ENCODE data around the gene LIMK2. TPM values are rescaled to one million over a fixed set of nuclear protein-coding genes. Genes with fewer than 3 reads are reported as not detected.
A peak's percentile ranks its signal among the peaks of the same experiment; 100 is the strongest.

Gene LIMK2
- total and polyA plus RNA-seq, 10 of the 15 experiments (the other 5 are each of a cell fraction or from before 2014, with no cell fraction given) = 2.9 to 40.4 (median 26.7) TPM

DNA sequence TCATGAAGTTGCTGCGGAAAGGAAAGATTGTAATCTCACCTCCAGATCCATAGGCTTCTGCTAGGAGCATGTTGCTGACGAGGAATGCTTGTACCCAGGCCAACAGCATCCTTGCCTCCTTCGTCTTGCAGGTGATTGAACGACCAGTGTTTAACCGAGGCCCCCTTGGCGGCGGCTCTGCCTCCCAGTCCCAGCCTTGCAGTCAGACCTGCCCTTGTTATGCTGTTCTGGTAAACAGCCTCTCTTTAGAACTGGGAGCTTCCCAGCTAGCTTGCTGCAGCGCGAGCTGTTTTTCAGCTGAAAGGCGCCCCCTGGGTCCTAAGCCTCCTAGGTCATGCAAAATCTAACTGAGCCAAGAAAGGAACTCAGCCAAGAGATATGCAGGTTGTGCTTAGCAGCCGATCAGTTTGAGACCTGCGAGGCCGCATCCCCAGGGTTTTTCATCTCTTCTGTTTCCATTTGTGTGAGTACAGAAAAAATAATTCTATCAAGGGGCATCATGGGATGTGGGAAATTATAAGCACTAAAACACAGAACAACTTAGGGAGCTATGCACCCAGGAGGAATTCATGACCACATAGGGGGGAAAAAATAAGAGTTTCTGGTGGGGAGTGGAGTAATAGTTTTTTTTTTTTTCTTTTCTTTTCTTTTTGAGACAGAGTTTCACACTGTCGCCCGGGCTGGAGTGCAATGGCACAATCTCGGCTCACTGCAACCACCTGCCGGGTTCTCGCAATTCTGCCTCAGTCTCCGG is 80.3 kb downstream of the LIMK2 start, which contains the start of gene PIK3IP1 (continued):
- TF ChIP-seq, protein P1, sequence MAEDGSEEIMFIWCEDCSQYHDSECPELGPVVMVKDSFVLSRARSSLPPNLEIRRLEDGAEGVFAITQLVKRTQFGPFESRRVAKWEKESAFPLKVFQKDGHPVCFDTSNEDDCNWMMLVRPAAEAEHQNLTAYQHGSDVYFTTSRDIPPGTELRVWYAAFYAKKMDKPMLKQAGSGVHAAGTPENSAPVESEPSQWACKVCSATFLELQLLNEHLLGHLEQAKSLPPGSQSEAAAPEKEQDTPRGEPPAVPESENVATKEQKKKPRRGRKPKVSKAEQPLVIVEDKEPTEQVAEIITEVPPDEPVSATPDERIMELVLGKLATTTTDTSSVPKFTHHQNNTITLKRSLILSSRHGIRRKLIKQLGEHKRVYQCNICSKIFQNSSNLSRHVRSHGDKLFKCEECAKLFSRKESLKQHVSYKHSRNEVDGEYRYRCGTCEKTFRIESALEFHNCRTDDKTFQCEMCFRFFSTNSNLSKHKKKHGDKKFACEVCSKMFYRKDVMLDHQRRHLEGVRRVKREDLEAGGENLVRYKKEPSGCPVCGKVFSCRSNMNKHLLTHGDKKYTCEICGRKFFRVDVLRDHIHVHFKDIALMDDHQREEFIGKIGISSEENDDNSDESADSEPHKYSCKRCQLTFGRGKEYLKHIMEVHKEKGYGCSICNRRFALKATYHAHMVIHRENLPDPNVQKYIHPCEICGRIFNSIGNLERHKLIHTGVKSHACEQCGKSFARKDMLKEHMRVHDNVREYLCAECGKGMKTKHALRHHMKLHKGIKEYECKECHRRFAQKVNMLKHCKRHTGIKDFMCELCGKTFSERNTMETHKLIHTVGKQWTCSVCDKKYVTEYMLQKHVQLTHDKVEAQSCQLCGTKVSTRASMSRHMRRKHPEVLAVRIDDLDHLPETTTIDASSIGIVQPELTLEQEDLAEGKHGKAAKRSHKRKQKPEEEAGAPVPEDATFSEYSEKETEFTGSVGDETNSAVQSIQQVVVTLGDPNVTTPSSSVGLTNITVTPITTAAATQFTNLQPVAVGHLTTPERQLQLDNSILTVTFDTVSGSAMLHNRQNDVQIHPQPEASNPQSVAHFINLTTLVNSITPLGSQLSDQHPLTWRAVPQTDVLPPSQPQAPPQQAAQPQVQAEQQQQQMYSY (CRISPR knock-in tag; IDR thresholded peaks at IDR 0.05) = no peak

DNA sequence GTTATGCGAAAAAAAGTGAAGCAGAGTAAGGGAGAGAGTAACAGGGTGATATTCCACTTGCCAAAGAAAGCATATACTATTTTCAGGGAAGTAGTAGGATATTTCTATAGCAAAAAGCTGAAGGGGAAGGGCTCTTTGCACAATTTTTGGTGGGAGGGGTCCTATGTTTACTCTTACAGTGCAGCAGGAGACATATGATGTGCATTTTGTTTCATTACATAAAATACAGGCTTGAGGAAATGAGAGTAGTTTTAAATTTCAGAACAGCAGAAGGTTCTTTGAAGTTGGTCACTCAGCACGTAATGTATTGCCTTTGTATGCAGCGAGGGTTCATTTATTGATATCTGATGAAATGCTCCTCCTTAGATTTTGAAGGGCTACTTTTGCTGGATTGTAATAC is 83.3 kb downstream of the LIMK2 start:
- H2AFZ ChIP-seq (ENCODE audit: control insufficient read depth, low read depth, low read length) = no peak overlapping the region
- no peak overlapping the region for H3K9ac ChIP-seq (ENCODE audit: control insufficient read depth, insufficient read depth, low read length)
- H4K20me1 ChIP-seq (ENCODE audit: control insufficient read depth, insufficient read depth) = no peaks in the 10 kb centered on the region
- H3K4me1 ChIP-seq (ENCODE audit: control insufficient read depth, insufficient read depth, low read length) = peaks cover 4% of the 10 kb centered on the region
- no peak overlapping the region for H3K4me3 ChIP-seq
- BruUV-seq (replicated peaks) = no TSS peak
- H3K9me3 ChIP-seq (replicated peaks; ENCODE audit: control insufficient read depth, insufficient read depth, low read length) = no peaks in the 10 kb centered on the region
- H3K4me2 ChIP-seq (ENCODE audit: control insufficient read depth, insufficient read depth) = peak overlapping the region; percentile 23; the same call in 1 of the 2 replicates
- ChIA-PET RAD21 (ENCODE audit: unreplicated experiment) (interaction anchor here (1.7 kb wide), 1 partner anchor 22 kb away, joined by 5 read pairs; no protein-coding TSS in a partner anchor), POLR2A (no interaction called here), SMC1A (ENCODE audit: uncharacterized antibody, unreplicated experiment) (no interaction called here), CTCF (interaction anchor here (4.1 to 10.4 kb wide), 2 partner anchors 18 to 22 kb away, joined by 24 to 91 read pairs; no protein-coding TSS in a partner anchor)
- H3K27ac ChIP-seq (ENCODE audit: control insufficient read depth, insufficient read depth) = no peak overlapping the region
- ATAC-seq = no peak
- intact Hi-C loops (cut with micrococcal nuclease; ENCODE audit: unreplicated experiment) = loop anchor here (10.0 kb wide), 1 partner anchor 211 kb away; the partner anchor contains the start of gene SMTN
- no peaks in the 10 kb centered on the region for H3K36me3 ChIP-seq (ENCODE audit: control insufficient read depth in 2 of 2, insufficient read depth in 2 of 2, low read length in 1 of 2)
- H3K27me3 ChIP-seq (replicated peaks in 1 of 2; ENCODE audit: control insufficient read depth in 2 of 2, insufficient read depth in 2 of 2, low read length in 1 of 2) = no peaks in the 10 kb centered on the region
- 42% methylated on average over 3 of the region's 3 CpGs for WGBS (ENCODE audit: insufficient coverage, insufficient replicate concordance, low lambda C conversion rate, missing lambda C conversion rate)
- no peaks in the 10 kb centered on the region for H3K79me2 ChIP-seq (ENCODE audit: control insufficient read depth, insufficient read depth, low read length)
- FAIRE-seq = peak; percentile 31
- TF ChIP-seq KLF5 (IDR thresholded peaks at IDR 0.05; ENCODE audit: partially characterized antibody) (no peak), TCF7 (IDR thresholded peaks at IDR 0.05; ENCODE audit: borderline replicate concordance) (0 out of 2 replicates have a peak, but pooled peaks have one; percentile 48)
- no peak for DNase-seq (ENCODE audit: low read depth, low spot score)
- in situ Hi-C loops (cut with MboI) = no loop called here

All from GM12878 (cell line).